Transverse colon (tissue), 4 donors: ENCODE results near the gene EFCAB11.

ENCODE experiments used
- POLR2AphosphoS5 ChIP-seq, 3 donors: sonication (generic); formaldehyde crosslinking; IDR thresholded peaks; one replicate each; pipeline ENCODE4 v1.6.1; 2016; ENCODE audit warnings: antibody characterized with exemption in 3 of 3
- TF ChIP-seq, protein P1 (sequence below), 5 experiments: fragments of 200-600 bp in 3 of 5; fragments of 450-650 bp in 2 of 5; sonication (generic) in 3 of 5; IDR thresholded peaks; 1 replicate in 2 of 5; 2 replicates in 3 of 5; pipeline ENCODE4 v1.5.1; 2016 to 2017; ENCODE audit warnings: antibody characterized with exemption in 5 of 5, inconsistent platforms in 3 of 5, mild to moderate bottlenecking in 2 of 5, moderate library complexity in 1 of 5

DNA sequence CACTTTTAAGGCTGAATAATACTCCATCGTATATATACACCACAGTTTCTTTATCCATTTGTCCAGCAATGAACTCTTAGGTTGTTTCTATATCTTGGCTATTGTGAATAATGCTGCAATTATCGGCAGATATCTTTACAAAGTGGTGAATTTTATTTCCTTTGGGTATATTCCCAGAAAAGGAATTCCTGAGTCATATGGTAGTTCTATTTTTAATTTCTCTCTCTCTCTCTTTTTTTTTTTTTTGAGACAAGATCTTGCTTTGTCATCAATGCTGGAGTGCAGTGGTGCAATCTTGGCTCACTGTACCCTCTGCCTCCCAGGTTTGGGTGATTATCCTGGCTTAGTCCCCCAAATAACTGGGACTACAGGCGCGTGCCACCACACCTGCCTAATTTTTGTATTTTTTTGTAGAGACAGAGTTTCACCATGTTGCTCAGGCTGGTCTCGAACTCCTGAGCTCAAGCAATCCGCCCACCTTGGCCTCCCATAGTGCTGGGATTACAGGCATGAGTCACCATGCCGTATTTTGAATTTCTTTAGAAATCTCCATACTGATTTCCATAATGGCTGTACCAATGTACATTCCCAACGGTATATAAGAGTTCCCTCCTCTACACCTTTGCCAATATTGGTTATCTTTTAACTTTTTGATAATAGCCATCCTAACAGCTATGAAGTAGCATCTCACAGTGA lies 98.4 kb downstream of the EFCAB11 start:
- TF ChIP-seq, protein P1, sequence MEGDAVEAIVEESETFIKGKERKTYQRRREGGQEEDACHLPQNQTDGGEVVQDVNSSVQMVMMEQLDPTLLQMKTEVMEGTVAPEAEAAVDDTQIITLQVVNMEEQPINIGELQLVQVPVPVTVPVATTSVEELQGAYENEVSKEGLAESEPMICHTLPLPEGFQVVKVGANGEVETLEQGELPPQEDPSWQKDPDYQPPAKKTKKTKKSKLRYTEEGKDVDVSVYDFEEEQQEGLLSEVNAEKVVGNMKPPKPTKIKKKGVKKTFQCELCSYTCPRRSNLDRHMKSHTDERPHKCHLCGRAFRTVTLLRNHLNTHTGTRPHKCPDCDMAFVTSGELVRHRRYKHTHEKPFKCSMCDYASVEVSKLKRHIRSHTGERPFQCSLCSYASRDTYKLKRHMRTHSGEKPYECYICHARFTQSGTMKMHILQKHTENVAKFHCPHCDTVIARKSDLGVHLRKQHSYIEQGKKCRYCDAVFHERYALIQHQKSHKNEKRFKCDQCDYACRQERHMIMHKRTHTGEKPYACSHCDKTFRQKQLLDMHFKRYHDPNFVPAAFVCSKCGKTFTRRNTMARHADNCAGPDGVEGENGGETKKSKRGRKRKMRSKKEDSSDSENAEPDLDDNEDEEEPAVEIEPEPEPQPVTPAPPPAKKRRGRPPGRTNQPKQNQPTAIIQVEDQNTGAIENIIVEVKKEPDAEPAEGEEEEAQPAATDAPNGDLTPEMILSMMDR (IDR thresholded peaks at IDR 0.05): no peak
- no peak for TF ChIP-seq POLR2AphosphoS5 (IDR thresholded peaks at IDR 0.05)
